Measurements from ENCODE around the gene WNT5B.

WNT5B gene

GRCh38 chr12:1643905-1644533 lies 15.0 kb downstream of the WNT5B start:
- Mint-ChIP-seq H3K9me3 (no peaks in the 10 kb centered on the region), H3K4me1 (peaks cover 0 to 23% of the 10 kb centered on the region in 2 donors), H3K4me3 (no peak overlapping the region), H3K36me3 (peaks cover 10% of the 10 kb centered on the region in 2 donors), H3K27me3 (peaks cover 5 to 14% of the 10 kb centered on the region in 2 donors), H3K27ac (no peak overlapping the region)
- DNase-seq, result no peak
- ATAC-seq (replicated peaks), result no peak

- Mint-ChIP-seq H3K4me3 (no peak overlapping the region), H3K4me1 (peaks cover 0 to 23% of the 10 kb centered on the region in 2 donors), H3K9me3 (no peaks in the 10 kb centered on the region), H3K36me3 (peaks cover 9 to 10% of the 10 kb centered on the region in 2 donors), H3K27ac (no peak overlapping the region), H3K27me3 (peaks cover 6 to 19% of the 10 kb centered on the region in 2 donors)
- DNase-seq, result no peak
- no peak for ATAC-seq (replicated peaks)
These were observed 15.8 kb downstream of the WNT5B start for GRCh38 chr12:1644534-1645438.

GRCh38 chr12:1645819-1646218 lies 16.8 kb downstream of the WNT5B start:
- H3K27me3 Mint-ChIP-seq, result peaks cover 10 to 14% of the 10 kb centered on the region in 2 donors
- ATAC-seq (replicated peaks), result no peak
- H3K36me3 Mint-ChIP-seq, result peaks cover 6% of the 10 kb centered on the region in 2 donors
- no peak overlapping the region for H3K27ac Mint-ChIP-seq
- no peak overlapping the region for H3K4me3 Mint-ChIP-seq
- no peaks in the 10 kb centered on the region for H3K9me3 Mint-ChIP-seq
- H3K4me1 Mint-ChIP-seq, result peaks cover 0 to 23% of the 10 kb centered on the region in 2 donors
- DNase-seq, result no peak

GRCh38 chr12:1646569-1647284 lies 17.7 kb downstream of the WNT5B start:
- peaks cover 0 to 23% of the 10 kb centered on the region in 2 donors for H3K4me1 Mint-ChIP-seq
- peaks cover 5 to 9% of the 10 kb centered on the region in 2 donors for H3K36me3 Mint-ChIP-seq
- H3K27ac Mint-ChIP-seq, result no peak overlapping the region
- peaks cover 15 to 19% of the 10 kb centered on the region in 2 donors for H3K27me3 Mint-ChIP-seq
- ATAC-seq (replicated peaks), result peak in 1 of 2 donors; percentile 89
- DNase-seq, result no peak
- no peaks in the 10 kb centered on the region for H3K9me3 Mint-ChIP-seq
- H3K4me3 Mint-ChIP-seq, result no peak overlapping the region

GRCh38 chr12:1647285-1647669 lies 18.2 kb downstream of the WNT5B start:
- peaks cover 17 to 20% of the 10 kb centered on the region in 2 donors for H3K27me3 Mint-ChIP-seq
- H3K4me3 Mint-ChIP-seq, result no peak overlapping the region
- peak in 1 of 2 donors; percentile 78 for ATAC-seq (replicated peaks)
- no peaks in the 10 kb centered on the region for H3K9me3 Mint-ChIP-seq
- no peak overlapping the region for H3K27ac Mint-ChIP-seq
- peaks cover 0 to 23% of the 10 kb centered on the region in 2 donors for H3K4me1 Mint-ChIP-seq
- no peak for DNase-seq
- H3K36me3 Mint-ChIP-seq, result peaks cover 4 to 9% of the 10 kb centered on the region in 2 donors

GRCh38 chr12:1650260-1650977 lies 21.4 kb downstream of the WNT5B start:
- Mint-ChIP-seq H3K36me3 (peaks cover 0 to 9% of the 10 kb centered on the region in 2 donors), H3K27ac (no peak overlapping the region), H3K4me3 (no peak overlapping the region), H3K27me3 (peaks cover 17 to 20% of the 10 kb centered on the region in 2 donors), H3K4me1 (peaks cover 0 to 25% of the 10 kb centered on the region in 2 donors), H3K9me3 (no peaks in the 10 kb centered on the region)
- ATAC-seq (replicated peaks) (no peak), DNase-seq (no peak)

- peaks cover 17 to 20% of the 10 kb centered on the region in 2 donors for H3K27me3 Mint-ChIP-seq
- no peaks in the 10 kb centered on the region for H3K9me3 Mint-ChIP-seq
- H3K4me1 Mint-ChIP-seq, result peaks cover 0 to 21% of the 10 kb centered on the region in 2 donors
- H3K36me3 Mint-ChIP-seq, result peaks cover 0 to 9% of the 10 kb centered on the region in 2 donors
- no peak overlapping the region for H3K27ac Mint-ChIP-seq
- DNase-seq (no peak), ATAC-seq (replicated peaks) (no peak)
- no peak overlapping the region for H3K4me3 Mint-ChIP-seq
These were observed 21.9 kb downstream of the WNT5B start for GRCh38 chr12:1650978-1651361.

GRCh38 chr12:1651946-1652345 lies 22.9 kb downstream of the WNT5B start:
- ATAC-seq (replicated peaks) (no peak), DNase-seq (no peak)
- Mint-ChIP-seq H3K4me1 (peaks cover 0 to 14% of the 10 kb centered on the region in 2 donors), H3K27ac (no peak overlapping the region), H3K4me3 (no peak overlapping the region), H3K27me3 (peaks cover 17 to 20% of the 10 kb centered on the region in 2 donors), H3K36me3 (peaks cover 0 to 9% of the 10 kb centered on the region in 2 donors), H3K9me3 (no peaks in the 10 kb centered on the region)

- Mint-ChIP-seq H3K36me3 (peaks cover 0 to 3% of the 10 kb centered on the region in 2 donors), H3K9me3 (no peaks in the 10 kb centered on the region), H3K4me1 (peaks cover 2 to 5% of the 10 kb centered on the region in 2 donors), H3K27me3 (peaks cover 5 to 6% of the 10 kb centered on the region in 2 donors), H3K4me3 (no peak overlapping the region), H3K27ac (no peak overlapping the region)
- ATAC-seq (replicated peaks) (no peak), DNase-seq (no peak)
These were observed 26.3 kb downstream of the WNT5B start for GRCh38 chr12:1655225-1655788.

GRCh38 chr12:1656902-1657301 lies 27.9 kb downstream of the WNT5B start:
- ATAC-seq (replicated peaks) (no peak), DNase-seq (no peak)
- Mint-ChIP-seq H3K4me1 (peaks cover 3 to 8% of the 10 kb centered on the region in 2 donors), H3K9me3 (no peaks in the 10 kb centered on the region), H3K27ac (no peak overlapping the region), H3K36me3 (no peaks in the 10 kb centered on the region), H3K27me3 (peaks cover 0 to under 1% of the 10 kb centered on the region in 2 donors), H3K4me3 (no peak overlapping the region)

- Mint-ChIP-seq H3K9me3 (no peaks in the 10 kb centered on the region), H3K27me3 (no peaks in the 10 kb centered on the region), H3K4me3 (no peak overlapping the region), H3K36me3 (no peaks in the 10 kb centered on the region), H3K27ac (no peak overlapping the region), H3K4me1 (peaks cover 6 to 7% of the 10 kb centered on the region in 2 donors)
- DNase-seq (no peak), ATAC-seq (replicated peaks) (no peak)
These were observed 28.7 kb downstream of the WNT5B start for GRCh38 chr12:1657688-1658087.

GRCh38 chr12:1660304-1661187 lies 31.5 kb downstream of the WNT5B start:
- Mint-ChIP-seq H3K4me1 (peaks cover 16 to 17% of the 10 kb centered on the region in 2 donors), H3K4me3 (no peak overlapping the region), H3K36me3 (peaks cover 0 to 6% of the 10 kb centered on the region in 2 donors), H3K27me3 (peaks cover 0 to 10% of the 10 kb centered on the region in 2 donors), H3K27ac (no peak overlapping the region), H3K9me3 (peaks cover 0 to 6% of the 10 kb centered on the region in 2 donors)
- DNase-seq (no peak), ATAC-seq (replicated peaks) (no peak)
